Panc1 (cell line): ENCODE data around the gene GNG10.

Source experiments
- CTCF ChIP-seq: fragments of 450-650 bp; IDR thresholded peaks from 2 replicates; pipeline ENCODE4 v1.5.1; 2017; ENCODE audit warnings: mild to moderate bottlenecking
- POLR2AphosphoS5 ChIP-seq: IDR thresholded peaks from 2 replicates; pipeline ENCODE4 v1.6.1; 2012; ENCODE audit warnings: mild to moderate bottlenecking, low read depth, low read length, moderate library complexity
- REST ChIP-seq, 2 experiments: IDR thresholded peaks; 2 replicates each; pipeline ENCODE4 v1.6.1; 2011 to 2012; ENCODE audit warnings: low read depth in 2 of 2, control low read depth in 1 of 2, low read length in 1 of 2, mild to moderate bottlenecking in 1 of 2, moderate library complexity in 1 of 2; ENCODE audit not compliant: insufficient read depth in 1 of 2
- SIN3A ChIP-seq: IDR thresholded peaks from 2 replicates; pipeline ENCODE4 v1.6.1; 2012; ENCODE audit warnings: low read depth, mild to moderate bottlenecking, low read length, moderate library complexity, borderline replicate concordance; ENCODE audit not compliant: insufficient read depth
- TCF7L2 ChIP-seq: IDR thresholded peaks from 2 replicates; pipeline ENCODE4 v1.6.1; 2011; ENCODE audit warnings: mild to moderate bottlenecking, low read depth, low read length, inconsistent platforms

- TF ChIP-seq CTCF (no peak), REST (IDR thresholded peaks at IDR 0.05; ENCODE audit: insufficient read depth in 1 of 2, low read depth in 2 of 2, low read length in 1 of 2) (no peak), POLR2AphosphoS5 (no peak), TCF7L2 (no peak), SIN3A (no peak)
These were observed 26.5 kb upstream of the GNG10 start for GRCh38 chr9:111634860-111635259.
